Spinal cord (tissue), 10 donors: Measurements from ENCODE around the gene SLC12A6. TPM values are rescaled to one million over a fixed set of nuclear protein-coding genes. Genes with fewer than 3 reads are reported as not detected.
"Not testable (repeated sequence)": the region's sequence is repeated elsewhere in the genome, so short reads cannot be mapped to it uniquely, and the experiment has no call there.

Experiments used
- DNase-seq, 6 donors: peaks; one replicate each; pipeline versions ENCODE4 v3.0.0 to v3.0.0-alpha.2; 2013 to 2015; ENCODE audit warnings: low spot score in 6 of 6, low read depth in 4 of 6
- H3K27ac ChIP-seq: one replicate; pipeline ENCODE4 v1.5.1; 2013; ENCODE audit warnings: low read depth, low read length, control low read depth
- H3K27me3 ChIP-seq: one replicate; pipeline ENCODE4 v1.6.1; 2013; ENCODE audit warnings: low read length; ENCODE audit not compliant: control insufficient read depth, insufficient read depth
- H3K36me3 ChIP-seq: one replicate; pipeline ENCODE4 v1.6.1; 2013; ENCODE audit warnings: low read length; ENCODE audit not compliant: control insufficient read depth, insufficient read depth
- H3K4me1 ChIP-seq: one replicate; pipeline ENCODE4 v1.6.1; 2013; ENCODE audit warnings: low read length; ENCODE audit not compliant: control insufficient read depth, insufficient read depth
- H3K4me3 ChIP-seq: one replicate; pipeline ENCODE4 v1.5.1; 2013; ENCODE audit warnings: low read depth, low read length, control low read depth
- H3K9me3 ChIP-seq: one replicate; pipeline ENCODE4 v1.6.1; 2013; ENCODE audit warnings: low read length; ENCODE audit not compliant: control insufficient read depth, insufficient read depth
- WGBS: methylation state at CpG from one replicate; pipeline ENCODE4 v1.1.5; 2013; ENCODE audit warnings: missing lambda C conversion rate; ENCODE audit not compliant: insufficient coverage; 5-methylcytosine and 5-hydroxymethylcytosine counted together
- long read RNA-seq, 4 donors: transcript quantifications; one replicate each; lab custom pipeline, GENCODE V29; 2026
- polyA plus RNA-seq, 2 donors: library from polyadenylated mRNA; unstranded; fragments of 120-200 nt; gene quantifications; one replicate each; pipeline ENCODE4 v1.2.1, GENCODE V29; 2013; ENCODE audit not compliant: insufficient read length in 2 of 2
- total RNA-seq, 2 donors: library from RNA; depleted of rRNA in 1 of 2; stranded (reverse); fragments of 120-200 nt in 1 of 2; fragments of >200 nt in 1 of 2; gene quantifications; one replicate each; pipeline versions ENCODE4 v1.2.3 to v1.2.4, GENCODE V29; 2013 to 2014
- donor health status: healthy.

SLC12A6 gene
- total RNA-seq (10 to 100 TPM; 20.9 to 38.7 TPM), polyA plus RNA-seq (10 to 100 TPM; 31.4 to 35.4 TPM)
- long read RNA-seq, donor 1, partial matches to known transcripts = 0 of 2 reads
- long read RNA-seq, donor 1, other reads (novel, unspliced or antisense) = 0 of 2 reads
- long read RNA-seq, donor 2 = 0 reads
- long read RNA-seq, donor 3 = 0 reads
- long read RNA-seq, donor 4, partial matches to known transcripts = 0 of 2 reads
- long read RNA-seq, donor 4, other reads (novel, unspliced or antisense) = 0 of 2 reads

DNA sequence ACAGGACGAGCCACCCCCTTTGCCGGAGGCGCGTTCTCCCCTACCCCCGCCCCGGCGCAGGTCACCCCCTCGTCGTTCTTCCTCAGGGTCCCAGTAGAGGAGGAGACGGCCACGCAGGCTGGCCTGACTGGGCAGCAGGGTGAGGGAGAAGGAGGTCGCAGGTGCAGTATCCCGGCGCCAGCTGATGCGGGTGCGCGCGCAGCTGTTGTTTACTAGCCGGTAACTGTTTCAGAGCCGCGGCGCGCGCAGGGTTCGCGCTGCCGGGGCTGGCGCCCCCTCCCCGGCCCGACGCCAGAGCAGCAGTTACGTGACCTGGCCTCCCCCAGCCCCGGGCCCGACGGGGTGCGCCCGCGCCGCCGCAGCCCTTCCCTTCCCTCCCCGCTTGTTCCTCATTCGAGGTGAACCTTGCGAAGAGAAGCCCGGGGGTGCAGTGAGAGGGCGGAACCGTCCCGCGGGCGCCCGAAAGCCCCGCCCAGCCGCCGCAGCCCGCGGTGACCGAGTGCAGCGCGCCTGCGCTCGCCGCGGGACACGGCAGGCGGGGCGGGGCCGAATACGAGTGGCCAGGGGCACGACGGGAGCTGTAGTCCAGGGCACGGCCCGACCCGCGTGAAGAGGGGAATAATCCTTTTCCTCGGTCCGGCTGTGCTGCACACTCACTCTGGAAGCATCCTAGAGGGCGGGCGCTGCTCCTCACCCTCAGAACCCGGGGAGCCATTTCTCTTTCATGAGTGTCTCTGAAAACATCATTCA is at the start of gene SLC12A6:
TSS of gene SLC12A6 (minus strand) at position 225 of the 750 bp plus-strand sequence. CDS start 1,101 bp downstream, outside the sequence.
- H3K36me3 ChIP-seq = peaks cover 11% of the 10 kb centered on the region
- peaks cover 26% of the 10 kb centered on the region for H3K4me1 ChIP-seq
- H3K27me3 ChIP-seq = no peaks in the 10 kb centered on the region
- DNase-seq = peak; percentile 71 to 96 (median 81)
- peak within 1 kb of the TSS; percentile 72 for H3K27ac ChIP-seq
- no peaks in the 10 kb centered on the region for H3K9me3 ChIP-seq
- WGBS = under 1% methylated on average over 72 of the region's 78 CpGs
- H3K4me3 ChIP-seq = peak within 1 kb of the TSS; percentile 84

DNA sequence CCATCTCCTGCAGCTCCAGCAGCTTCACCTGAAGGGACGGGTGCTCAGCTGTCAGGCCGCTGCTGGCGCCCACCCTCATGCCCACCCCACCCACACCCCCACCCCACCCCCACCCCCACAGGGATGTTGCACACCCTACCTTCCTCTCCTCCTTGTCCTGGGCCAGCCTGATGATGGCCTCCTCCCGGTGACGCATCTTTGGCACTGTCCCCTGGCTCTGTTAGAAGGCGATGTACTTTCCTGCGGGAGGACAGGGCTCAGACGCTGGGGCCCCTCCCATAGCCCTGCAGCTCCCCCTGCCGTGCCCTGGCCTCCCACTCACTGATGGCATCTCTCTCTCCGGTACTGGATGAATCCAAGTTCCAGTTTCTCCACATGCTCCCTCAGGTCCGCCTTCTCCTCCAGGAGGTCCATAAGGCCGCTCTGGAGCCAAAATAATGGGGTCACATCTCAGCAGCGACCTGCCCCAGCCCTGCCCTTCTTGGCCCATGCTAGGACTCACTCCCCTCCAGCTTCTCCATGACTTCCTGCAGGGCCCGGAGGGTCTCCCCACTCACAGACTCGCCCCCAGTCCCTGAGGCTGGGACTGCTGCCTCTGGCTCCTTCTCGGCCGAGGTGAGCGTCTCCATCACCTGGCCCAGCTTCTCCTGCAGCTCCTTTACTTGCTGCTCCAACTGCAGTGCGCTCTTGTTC is 44.4 kb upstream of the SLC12A6 start:
- not testable (repeated sequence) for H3K27ac ChIP-seq, H3K4me3 ChIP-seq, H3K36me3 ChIP-seq, H3K9me3 ChIP-seq, H3K27me3 ChIP-seq, H3K4me1 ChIP-seq, DNase-seq
- WGBS = no CpG with 5 or more reads among the region's 19 CpGs

DNA sequence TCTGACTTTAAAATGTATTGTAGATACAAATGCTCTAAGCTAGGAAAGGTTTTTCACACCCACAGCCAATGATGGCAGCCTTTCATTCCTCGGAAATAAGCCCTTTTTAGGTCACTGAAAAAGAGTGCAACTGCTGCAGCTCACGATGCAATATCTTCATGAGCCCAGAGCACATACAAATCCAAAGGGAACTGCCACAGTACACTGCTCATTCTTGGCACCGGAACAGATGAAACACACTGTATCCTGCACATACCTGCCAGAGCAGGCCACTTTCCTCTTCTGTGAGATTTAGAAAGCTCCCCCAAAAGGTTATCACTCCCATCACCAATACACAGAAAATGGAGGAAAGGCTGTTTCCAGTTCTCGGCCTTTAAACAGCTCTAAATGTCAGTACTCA is 42.9 kb upstream of the SLC12A6 start:
- 90% methylated on average over 3 of the region's 4 CpGs for WGBS
- H3K4me1 ChIP-seq, H3K27ac ChIP-seq, DNase-seq, H3K27me3 ChIP-seq, H3K4me3 ChIP-seq, H3K9me3 ChIP-seq, H3K36me3 ChIP-seq: not testable (repeated sequence)

DNA sequence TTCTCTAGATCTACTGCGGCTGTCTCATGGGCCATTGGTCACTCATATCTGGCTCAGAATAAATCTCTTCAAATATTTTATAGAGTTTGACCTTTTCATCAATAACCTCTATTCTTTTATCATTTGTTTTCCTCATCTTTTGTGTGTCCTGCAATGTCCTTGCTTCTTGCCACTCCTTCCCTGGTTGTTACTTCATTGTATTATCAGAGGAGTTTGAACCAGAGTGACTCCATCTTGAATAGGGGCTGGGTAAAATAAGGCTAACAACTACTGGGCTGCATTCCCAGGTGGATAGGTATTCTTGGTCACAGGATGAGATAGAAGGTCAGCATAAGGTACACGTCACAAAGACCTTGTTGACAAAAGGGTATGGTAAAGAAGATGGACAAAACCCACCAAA is 39.3 kb upstream of the SLC12A6 start:
- H3K9me3 ChIP-seq = no peaks in the 10 kb centered on the region
- no peak for DNase-seq
- no CpG with 5 or more reads among the region's 2 CpGs for WGBS
- H3K4me3 ChIP-seq = no peak overlapping the region
- H3K36me3 ChIP-seq = no peaks in the 10 kb centered on the region
- no peaks in the 10 kb centered on the region for H3K27me3 ChIP-seq
- H3K4me1 ChIP-seq = no peaks in the 10 kb centered on the region
- H3K27ac ChIP-seq = no peak overlapping the region

DNA sequence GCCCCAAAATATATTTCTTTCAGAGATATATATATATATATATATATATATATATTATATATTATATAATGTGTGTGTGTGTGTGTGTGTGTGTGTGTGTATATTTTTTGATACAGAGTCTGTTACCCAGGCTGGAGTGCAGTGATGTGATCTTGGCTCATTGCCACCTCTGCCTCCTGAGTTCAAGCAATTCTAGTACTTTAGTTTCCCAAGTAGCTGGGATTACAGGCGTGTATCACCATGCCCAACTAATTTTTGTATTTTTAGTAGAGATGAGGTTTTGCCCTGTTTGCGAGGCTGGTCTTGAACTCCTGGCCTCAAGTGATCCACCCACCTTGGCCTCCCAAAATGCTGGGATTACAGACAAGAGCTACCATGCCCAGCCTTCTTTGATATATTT is 38.0 kb upstream of the SLC12A6 start:
- WGBS = no CpG with 5 or more reads among the region's 2 CpGs
- not testable (repeated sequence) for H3K27me3 ChIP-seq, H3K27ac ChIP-seq, H3K4me3 ChIP-seq, H3K36me3 ChIP-seq, DNase-seq, H3K9me3 ChIP-seq, H3K4me1 ChIP-seq

DNA sequence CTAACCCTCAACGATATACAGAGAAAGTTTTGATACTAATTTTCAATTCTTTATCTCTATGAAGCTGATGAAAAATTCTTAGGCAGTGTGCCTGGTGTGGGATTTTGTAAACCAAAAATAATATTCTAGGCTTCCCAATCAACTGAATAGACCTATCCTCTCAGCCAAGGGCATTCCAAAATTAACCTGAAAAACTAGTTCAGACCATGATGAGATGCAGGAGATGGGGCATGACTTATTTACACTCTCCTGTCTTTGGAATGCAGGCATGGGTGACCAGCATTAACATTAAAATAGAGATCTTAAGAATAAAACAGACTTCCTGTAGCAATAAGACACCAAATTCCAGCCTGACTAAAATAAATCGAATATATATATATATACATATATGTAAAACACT is 37.2 kb upstream of the SLC12A6 start:
- Histone ChIP-seq H3K4me1 (no peaks in the 10 kb centered on the region), H3K27ac (no peak overlapping the region), H3K36me3 (no peaks in the 10 kb centered on the region), H3K4me3 (no peak overlapping the region), H3K27me3 (no peaks in the 10 kb centered on the region), H3K9me3 (no peaks in the 10 kb centered on the region)
- DNase-seq = no peak
- WGBS = no CpG with 5 or more reads among the region's 2 CpGs

DNA sequence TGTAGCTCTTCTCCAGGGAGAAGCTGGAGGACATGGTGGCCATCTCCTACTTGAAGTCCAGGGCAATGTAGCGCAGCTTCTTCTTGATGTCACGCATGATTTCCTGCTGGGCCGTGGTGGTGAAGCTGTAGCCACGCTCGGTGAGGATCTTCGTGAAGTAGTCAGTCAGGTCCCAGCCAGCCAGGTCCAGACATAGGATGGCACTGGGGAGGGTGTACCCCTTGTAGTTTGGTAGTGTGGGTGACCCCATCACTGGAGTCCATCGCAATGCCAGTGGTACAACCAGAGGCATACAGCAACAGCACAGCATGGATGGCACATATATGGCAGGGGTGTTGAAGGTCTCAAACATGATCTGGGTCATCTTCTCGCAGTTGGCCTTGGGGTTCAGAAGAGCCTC is 36.4 kb upstream of the SLC12A6 start:
- 96% methylated on average over 8 of the region's 8 CpGs for WGBS
- Histone ChIP-seq H3K9me3 (no peaks in the 10 kb centered on the region), H3K27ac (no peak overlapping the region), H3K27me3 (no peaks in the 10 kb centered on the region), H3K4me3 (no peak overlapping the region), H3K4me1 (no peaks in the 10 kb centered on the region), H3K36me3 (no peaks in the 10 kb centered on the region)
- no peak for DNase-seq

DNA sequence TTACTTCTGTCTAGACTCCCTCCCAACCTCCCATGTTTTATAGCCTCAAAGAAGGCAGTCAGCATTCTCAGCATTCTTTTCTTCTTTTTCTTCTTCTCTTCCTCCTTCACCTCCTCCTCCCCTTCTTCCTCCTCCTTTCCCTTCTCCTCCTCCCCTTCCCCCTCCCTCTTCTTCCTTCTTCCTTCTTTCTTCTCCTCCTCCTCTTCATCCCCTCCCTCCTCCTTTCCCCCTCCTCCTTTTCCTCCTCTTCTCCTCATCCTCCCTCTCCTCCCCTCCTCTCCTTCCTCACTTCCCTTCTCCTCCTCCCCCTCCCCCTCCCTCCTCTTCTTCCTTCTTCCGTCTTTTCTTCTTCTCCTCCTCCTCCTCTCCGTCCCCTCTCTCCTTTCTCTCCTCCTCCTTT is 33.1 kb upstream of the SLC12A6 start:
- no peaks in the 10 kb centered on the region for H3K9me3 ChIP-seq
- no peaks in the 10 kb centered on the region for H3K36me3 ChIP-seq
- DNase-seq = no peak
- 50% methylated on average over 2 of the region's 2 CpGs for WGBS
- no peak overlapping the region for H3K27ac ChIP-seq
- no peak overlapping the region for H3K4me3 ChIP-seq
- no peaks in the 10 kb centered on the region for H3K27me3 ChIP-seq
- H3K4me1 ChIP-seq = peaks cover 15% of the 10 kb centered on the region

DNA sequence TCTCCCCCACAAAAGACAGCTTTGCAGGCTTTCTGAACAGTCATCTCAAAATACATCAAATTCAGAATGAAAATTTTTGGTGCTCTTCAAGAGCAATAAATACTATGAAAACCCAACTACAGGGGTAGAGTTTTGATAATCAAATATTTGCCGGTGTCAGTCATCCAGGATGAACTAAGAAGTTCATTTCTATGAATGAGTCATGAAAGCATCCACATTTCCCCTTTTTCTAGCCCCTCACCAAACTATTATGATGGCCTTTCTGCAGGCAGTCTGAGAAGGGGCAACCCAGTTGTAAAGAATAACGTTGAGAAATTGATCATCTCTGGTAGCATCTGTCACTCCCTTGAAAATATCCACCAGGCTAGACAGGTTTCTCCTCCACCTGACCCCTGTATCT is 32.5 kb upstream of the SLC12A6 start:
- no peak overlapping the region for H3K4me3 ChIP-seq
- no peak overlapping the region for H3K27ac ChIP-seq
- H3K4me1 ChIP-seq = peaks cover 20% of the 10 kb centered on the region
- no peaks in the 10 kb centered on the region for H3K27me3 ChIP-seq
- peaks cover under 1% of the 10 kb centered on the region for H3K36me3 ChIP-seq
- no peaks in the 10 kb centered on the region for H3K9me3 ChIP-seq
- DNase-seq = no peak
- WGBS = no CpG with 5 or more reads among the region's 2 CpGs
